Karpas-422 (cell line): ENCODE measurements around the gene ADPRH. TPM values are rescaled to one million over a fixed set of nuclear protein-coding genes. Genes with fewer than 3 reads are reported as not detected.

Source experiments
- DNase-seq: peaks from one replicate; pipeline ENCODE4 v3.0.0-alpha.2; 2015
- H2AFZ ChIP-seq: fragments of 200-600 bp; sonication (generic); 2 replicates; pipeline ENCODE4 v1.6.1; 2014; ENCODE audit warnings: antibody characterized with exemption, low read length, mixed read lengths
- H3K27ac ChIP-seq: fragments of 200-600 bp; sonication (generic); 2 replicates; pipeline ENCODE4 v1.5.1; 2014; ENCODE audit warnings: mild to moderate bottlenecking, low read length, moderate library complexity
- H3K27me3 ChIP-seq: fragments of 200-600 bp; sonication (generic); 2 replicates; pipeline ENCODE4 v1.6.1; 2014; ENCODE audit warnings: low read length, mixed read lengths
- H3K36me3 ChIP-seq: fragments of 200-600 bp; sonication (generic); 2 replicates; pipeline ENCODE4 v1.6.1; 2014; ENCODE audit warnings: low read length, mixed read lengths; ENCODE audit not compliant: insufficient read depth
- H3K4me1 ChIP-seq: fragments of 200-600 bp; sonication (generic); 2 replicates; pipeline ENCODE4 v1.6.1; 2014; ENCODE audit warnings: mild to moderate bottlenecking, low read length, mixed read lengths
- H3K4me2 ChIP-seq: fragments of 200-600 bp; sonication (generic); 2 replicates; pipeline ENCODE4 v1.6.1; 2014; ENCODE audit warnings: low read length, low read depth, mild to moderate bottlenecking; ENCODE audit not compliant: poor library complexity, severe bottlenecking
- H3K4me3 ChIP-seq: fragments of 200-600 bp; sonication (generic); 2 replicates; pipeline ENCODE4 v1.5.1; 2014; ENCODE audit warnings: mild to moderate bottlenecking, antibody characterized with exemption, low read length, mixed read lengths
- H3K79me2 ChIP-seq: fragments of 200-600 bp; sonication (generic); 2 replicates; pipeline ENCODE4 v1.6.1; 2014; ENCODE audit warnings: mild to moderate bottlenecking, low read length, mixed read lengths
- H3K9ac ChIP-seq: fragments of 200-600 bp; sonication (generic); 2 replicates; pipeline ENCODE4 v1.6.0; 2014; ENCODE audit warnings: low read length
- H3K9me2 ChIP-seq: fragments of 200-600 bp; sonication (generic), shearing (Covaris generic); replicated peaks from 2 replicates; pipeline ENCODE4 v1.6.0; 2014; ENCODE audit warnings: mild to moderate bottlenecking, low read length, moderate library complexity; ENCODE audit not compliant: insufficient read depth
- H3K9me3 ChIP-seq: fragments of 300-700, 200-600 bp; sonication (generic); 2 replicates; pipeline ENCODE4 v1.6.1; 2014; ENCODE audit warnings: low read length, mixed read lengths
- H4K20me1 ChIP-seq: fragments of 200-600 bp; sonication (generic); 2 replicates; pipeline ENCODE4 v1.6.1; 2014; ENCODE audit warnings: mild to moderate bottlenecking, antibody characterized with exemption, low read length, low read depth; ENCODE audit not compliant: insufficient read depth
- total RNA-seq: library from RNA; depleted of rRNA; stranded (reverse); fragments of >200 nt; shearing (Covaris generic); gene quantifications from 2 replicates; pipeline ENCODE4 v1.2.3, GENCODE V29; 2014; ENCODE audit warnings: low replicate concordance

ADPRH gene
- total RNA-seq, 1 experiment from 2014 or later: 2.9 TPM

GRCh38 chr3:119555309-119555735 is 24.0 kb upstream of the ADPRH start:
- Histone ChIP-seq H3K9me3 (no peaks in the 10 kb centered on the region), H3K4me1 (peaks cover 28% of the 10 kb centered on the region), H4K20me1 (no peaks in the 10 kb centered on the region), H3K4me2 (no peak overlapping the region), H3K27me3 (no peaks in the 10 kb centered on the region), H2AFZ (no peak overlapping the region), H3K36me3 (no peaks in the 10 kb centered on the region), H3K27ac (no peak overlapping the region), H3K4me3 (no peak overlapping the region), H3K9ac (no peak overlapping the region), H3K79me2 (no peaks in the 10 kb centered on the region), H3K9me2 (no peaks in the 10 kb centered on the region)
- DNase-seq: no peak

GRCh38 chr3:119555929-119556328 is 23.4 kb upstream of the ADPRH start:
- no peaks in the 10 kb centered on the region for H3K9me3 ChIP-seq
- peaks cover 22% of the 10 kb centered on the region for H3K4me1 ChIP-seq
- no peaks in the 10 kb centered on the region for H4K20me1 ChIP-seq
- H3K79me2 ChIP-seq: no peaks in the 10 kb centered on the region
- no peaks in the 10 kb centered on the region for H3K27me3 ChIP-seq
- no peaks in the 10 kb centered on the region for H3K36me3 ChIP-seq
- no peak for DNase-seq
- H3K9me2 ChIP-seq: no peaks in the 10 kb centered on the region
- no peak overlapping the region for H3K4me2 ChIP-seq
- H2AFZ ChIP-seq: no peak overlapping the region
- H3K4me3 ChIP-seq: no peak overlapping the region
- H3K9ac ChIP-seq: no peak overlapping the region
- H3K27ac ChIP-seq: no peak overlapping the region

DNA sequence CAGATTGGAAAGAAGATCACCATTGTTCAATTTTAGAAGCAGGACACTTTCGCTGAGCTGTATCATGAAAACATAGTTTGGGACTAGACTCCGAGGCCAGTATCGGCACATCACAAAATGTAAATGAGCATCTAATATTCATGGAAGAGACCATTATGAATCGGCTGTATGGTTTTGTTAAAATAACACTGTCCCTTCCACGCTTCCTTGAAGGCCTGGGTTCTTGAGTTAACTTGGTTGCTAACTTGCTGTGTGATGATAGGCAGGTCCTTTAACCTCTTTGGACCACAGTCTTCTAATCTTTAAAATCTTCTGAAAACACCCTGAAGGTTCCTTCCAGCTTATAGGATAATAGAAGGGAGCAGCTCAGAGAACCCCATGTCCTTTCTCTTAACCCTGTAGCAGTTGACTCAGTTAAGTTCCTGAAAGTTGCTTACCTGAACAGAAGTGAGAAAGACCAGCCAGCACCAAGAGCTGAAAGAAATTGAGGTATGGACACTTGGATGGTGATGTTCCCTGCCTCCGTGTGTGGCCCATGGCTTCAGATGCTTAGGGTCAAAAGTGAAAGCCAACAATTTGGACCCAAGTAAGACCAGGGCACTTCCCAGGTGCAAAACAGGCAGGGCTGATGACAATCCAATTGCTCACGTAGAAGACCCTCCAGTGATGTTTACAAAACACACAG is 22.0 kb upstream of the ADPRH start:
- no peaks in the 10 kb centered on the region for H3K27me3 ChIP-seq
- no peaks in the 10 kb centered on the region for H3K9me3 ChIP-seq
- no peaks in the 10 kb centered on the region for H3K9me2 ChIP-seq
- H3K36me3 ChIP-seq: no peaks in the 10 kb centered on the region
- no peak overlapping the region for H3K4me3 ChIP-seq
- no peaks in the 10 kb centered on the region for H4K20me1 ChIP-seq
- H3K27ac ChIP-seq: no peak overlapping the region
- no peak overlapping the region for H3K9ac ChIP-seq
- H3K4me2 ChIP-seq: no peak overlapping the region
- H3K4me1 ChIP-seq: peaks cover 22% of the 10 kb centered on the region
- no peaks in the 10 kb centered on the region for H3K79me2 ChIP-seq
- no peak overlapping the region for H2AFZ ChIP-seq
- no peak for DNase-seq

DNA sequence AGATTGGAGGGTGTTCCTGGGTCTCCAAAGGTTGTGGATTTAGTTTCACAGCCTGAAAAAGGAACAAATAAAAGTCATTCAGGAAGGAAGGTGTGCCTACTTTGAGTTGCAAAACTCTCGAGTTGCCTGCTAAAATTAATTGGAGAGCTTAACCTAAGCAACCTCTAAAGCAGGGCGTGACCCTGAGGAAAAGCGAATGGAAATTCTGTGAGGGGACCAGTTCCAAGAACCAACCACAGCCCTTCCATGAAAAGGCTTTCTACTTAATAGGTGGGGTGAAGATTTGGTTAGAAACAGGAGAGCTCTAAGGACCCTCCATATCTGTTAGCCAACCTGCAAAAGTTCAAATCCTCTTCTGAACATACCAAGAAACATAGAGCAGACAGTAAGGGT is 21.4 kb upstream of the ADPRH start:
- H3K9me3 ChIP-seq: no peaks in the 10 kb centered on the region
- H3K4me3 ChIP-seq: no peak overlapping the region
- no peaks in the 10 kb centered on the region for H3K27me3 ChIP-seq
- H3K27ac ChIP-seq: no peak overlapping the region
- H4K20me1 ChIP-seq: no peaks in the 10 kb centered on the region
- peaks cover 22% of the 10 kb centered on the region for H3K4me1 ChIP-seq
- no peaks in the 10 kb centered on the region for H3K36me3 ChIP-seq
- no peaks in the 10 kb centered on the region for H3K79me2 ChIP-seq
- no peaks in the 10 kb centered on the region for H3K9me2 ChIP-seq
- no peak overlapping the region for H3K4me2 ChIP-seq
- no peak overlapping the region for H2AFZ ChIP-seq
- no peak for DNase-seq
- no peak overlapping the region for H3K9ac ChIP-seq

DNA sequence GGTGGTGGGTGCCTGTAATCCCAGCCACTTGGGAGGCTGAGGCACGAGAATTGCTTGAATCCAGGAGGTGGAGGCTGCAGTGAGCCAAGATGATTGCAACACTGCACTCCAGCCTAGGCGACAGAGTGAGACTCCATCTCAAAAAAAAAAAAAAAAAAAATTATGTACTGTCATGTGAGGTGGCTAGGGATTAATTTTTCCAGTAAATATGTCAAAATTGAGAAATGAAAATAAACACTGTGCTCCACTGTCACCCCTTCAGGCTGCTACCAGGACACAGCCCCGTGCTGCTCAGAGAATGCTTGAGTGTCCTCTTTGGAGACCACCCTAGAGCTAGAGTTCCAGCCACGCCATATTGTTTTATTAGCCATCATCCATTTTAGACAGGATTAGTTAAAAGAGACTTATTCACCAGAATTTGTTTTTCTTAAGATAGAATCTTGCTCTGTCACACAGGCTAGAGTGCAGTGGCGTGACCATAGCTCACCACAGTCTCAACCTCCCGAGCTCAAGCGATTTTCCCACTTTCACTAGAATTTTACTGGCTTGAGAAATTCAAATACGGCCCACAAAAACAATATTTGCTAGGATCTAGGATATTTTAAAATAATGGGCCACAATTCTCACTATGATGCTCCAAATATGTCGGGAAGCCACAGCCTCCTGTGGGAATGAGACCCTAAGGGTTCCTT is 20.5 kb upstream of the ADPRH start:
- no peak overlapping the region for H3K27ac ChIP-seq
- no peaks in the 10 kb centered on the region for H4K20me1 ChIP-seq
- H3K9ac ChIP-seq: no peak overlapping the region
- H2AFZ ChIP-seq: no peak overlapping the region
- no peaks in the 10 kb centered on the region for H3K9me3 ChIP-seq
- no peak overlapping the region for H3K4me2 ChIP-seq
- peaks cover 22% of the 10 kb centered on the region for H3K4me1 ChIP-seq
- DNase-seq: no peak
- H3K36me3 ChIP-seq: no peaks in the 10 kb centered on the region
- no peaks in the 10 kb centered on the region for H3K79me2 ChIP-seq
- no peaks in the 10 kb centered on the region for H3K9me2 ChIP-seq
- no peak overlapping the region for H3K4me3 ChIP-seq
- no peaks in the 10 kb centered on the region for H3K27me3 ChIP-seq

DNA sequence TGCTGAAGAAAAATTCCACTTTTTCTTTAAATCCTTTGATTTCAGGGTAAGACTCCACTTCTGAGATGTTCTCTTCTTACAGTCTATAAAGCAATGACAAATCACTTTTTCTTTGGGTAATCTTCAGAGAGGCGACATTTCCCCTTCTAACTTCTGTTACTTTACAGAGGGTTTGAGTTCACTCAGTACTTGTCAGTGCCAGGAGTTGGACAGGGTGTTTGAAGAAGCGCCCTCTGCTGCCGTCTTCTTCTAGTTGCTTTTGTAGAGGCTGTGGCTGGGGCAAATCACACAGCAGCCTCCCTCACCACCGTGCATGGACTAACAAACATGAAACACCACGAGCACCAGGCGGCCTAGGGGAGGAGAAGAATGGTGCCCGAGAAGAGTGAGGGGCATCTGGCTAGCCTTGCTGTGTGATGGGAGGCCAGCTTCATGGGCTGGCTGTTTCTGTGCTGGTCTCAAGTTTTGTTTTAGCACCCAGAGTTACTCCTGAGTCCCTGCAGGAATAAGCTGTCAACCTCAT is 19.8 kb upstream of the ADPRH start, which contains the start of gene CD80:
Gene CD80, minus strand, starts transcription at position 174 of the 523 bp plus-strand sequence. CDS start 1,886 bp downstream, outside the sequence.
- H3K9ac ChIP-seq: no peak within 1 kb of the TSS

GRCh38 chr3:119560160-119560559 is 19.1 kb upstream of the ADPRH start:
- no peaks in the 10 kb centered on the region for H4K20me1 ChIP-seq
- H3K4me2 ChIP-seq: no peak overlapping the region
- DNase-seq: no peak
- no peak overlapping the region for H3K9ac ChIP-seq
- H3K9me2 ChIP-seq: no peaks in the 10 kb centered on the region
- H3K36me3 ChIP-seq: no peaks in the 10 kb centered on the region
- H3K4me3 ChIP-seq: no peak overlapping the region
- H2AFZ ChIP-seq: peak overlapping the region; percentile 5; the same call in 1 of the 2 replicates
- H3K79me2 ChIP-seq: no peaks in the 10 kb centered on the region
- peaks cover 18% of the 10 kb centered on the region for H3K4me1 ChIP-seq
- no peaks in the 10 kb centered on the region for H3K9me3 ChIP-seq
- H3K27ac ChIP-seq: no peak overlapping the region
- H3K27me3 ChIP-seq: no peaks in the 10 kb centered on the region

More for the DNA sequence above, 19.8 kb upstream of the ADPRH start, which contains the start of gene CD80:
- Histone ChIP-seq H3K36me3 (no peaks in the 10 kb centered on the region), H2AFZ (peak within 1 kb of the TSS; percentile 5; the same call in 1 of the 2 replicates), H3K4me2 (no peak within 1 kb of the TSS), H3K79me2 (no peaks in the 10 kb centered on the region), H3K27ac (no peak within 1 kb of the TSS), H3K4me3 (no peak within 1 kb of the TSS), H3K27me3 (no peaks in the 10 kb centered on the region), H3K4me1 (peaks cover 22% of the 10 kb centered on the region), H3K9me3 (no peaks in the 10 kb centered on the region), H3K9me2 (no peaks in the 10 kb centered on the region), H4K20me1 (no peaks in the 10 kb centered on the region)
- DNase-seq: peak; percentile 79

DNA sequence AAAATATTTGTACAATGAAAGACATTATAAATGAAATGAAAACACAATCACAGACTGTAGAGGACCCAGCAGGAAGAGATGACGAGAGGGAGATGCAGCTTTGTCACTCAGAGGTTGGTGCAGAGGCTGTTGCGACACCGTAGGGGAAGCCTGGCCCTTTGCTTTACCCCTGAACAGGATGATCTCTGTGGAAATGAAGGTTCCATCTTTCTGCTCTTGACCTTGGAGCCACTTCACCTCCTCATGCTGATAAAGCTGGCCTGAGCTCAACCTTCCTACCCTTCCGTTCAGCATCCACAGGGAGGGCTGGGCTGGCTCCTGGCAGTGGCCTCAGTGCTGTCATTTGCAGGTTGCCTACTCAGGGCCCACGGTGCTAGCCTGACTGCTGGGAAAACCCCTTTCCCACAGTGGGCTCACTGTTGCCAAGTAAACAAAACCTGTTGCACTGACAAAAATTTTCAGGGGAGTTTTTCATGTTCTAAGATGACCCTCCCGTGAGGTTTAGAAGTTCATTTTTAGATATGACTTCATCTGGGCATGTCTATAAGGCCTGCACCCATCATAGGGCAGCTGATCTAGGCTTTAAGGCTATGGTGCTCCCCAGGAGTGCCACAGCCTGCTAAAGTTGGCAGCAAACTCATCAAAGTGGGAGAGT is 16.9 kb upstream of the ADPRH start:
- H3K27ac ChIP-seq: no peak overlapping the region
- no peak for DNase-seq

More for the DNA sequence above, 16.9 kb upstream of the ADPRH start:
- no peaks in the 10 kb centered on the region for H3K9me2 ChIP-seq
- no peak overlapping the region for H3K4me2 ChIP-seq
- no peaks in the 10 kb centered on the region for H4K20me1 ChIP-seq
- no peaks in the 10 kb centered on the region for H3K36me3 ChIP-seq
- H3K4me3 ChIP-seq: no peak overlapping the region
- H3K4me1 ChIP-seq: peaks cover 10% of the 10 kb centered on the region; the same call in 1 of the 2 replicates
- no peaks in the 10 kb centered on the region for H3K9me3 ChIP-seq
- no peak overlapping the region for H2AFZ ChIP-seq
- H3K79me2 ChIP-seq: no peaks in the 10 kb centered on the region
- no peaks in the 10 kb centered on the region for H3K27me3 ChIP-seq
- no peak overlapping the region for H3K9ac ChIP-seq
